ENCODE results near the gene SENP8.
"Not testable (repeated sequence)": the region's sequence is repeated elsewhere in the genome, so short reads cannot be mapped to it uniquely, and the experiment has no call there.

Gene SENP8

GRCh38 chr15:72118017-72118978 is at the start of gene SENP8, which contains the start of gene MYO9A:
SENP8 (plus strand) TSS chr15:72118403; CDS start chr15:72139624, 21,221 bp downstream.
MYO9A (minus strand) TSS chr15:72118150; CDS start chr15:72046563, 71,587 bp downstream.
- DNase-seq = peak; percentile 99 to 100 (median 100)

DNA sequence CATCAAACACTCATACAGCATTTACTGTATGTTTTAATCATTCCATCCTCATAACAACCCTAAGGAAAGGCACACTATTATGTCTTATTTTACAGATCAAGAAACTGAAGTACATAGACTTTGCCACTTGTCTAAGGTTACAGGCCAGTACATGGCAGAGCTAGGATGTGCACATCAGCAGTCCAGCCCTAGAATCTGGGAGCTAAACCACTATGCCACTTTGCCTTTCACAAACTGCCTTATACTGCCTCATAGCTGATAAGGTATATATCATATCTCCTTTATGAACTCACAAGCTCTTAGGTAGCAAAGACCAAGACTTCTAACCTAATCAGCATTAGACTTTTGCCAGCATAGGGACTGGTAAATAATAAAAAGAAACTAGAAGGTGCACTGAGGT is 49.3 kb upstream of the SENP8 start:
- no peak for DNase-seq

GRCh38 chr15:72070817-72071447 is 47.3 kb upstream of the SENP8 start:
- no peak for DNase-seq

DNA sequence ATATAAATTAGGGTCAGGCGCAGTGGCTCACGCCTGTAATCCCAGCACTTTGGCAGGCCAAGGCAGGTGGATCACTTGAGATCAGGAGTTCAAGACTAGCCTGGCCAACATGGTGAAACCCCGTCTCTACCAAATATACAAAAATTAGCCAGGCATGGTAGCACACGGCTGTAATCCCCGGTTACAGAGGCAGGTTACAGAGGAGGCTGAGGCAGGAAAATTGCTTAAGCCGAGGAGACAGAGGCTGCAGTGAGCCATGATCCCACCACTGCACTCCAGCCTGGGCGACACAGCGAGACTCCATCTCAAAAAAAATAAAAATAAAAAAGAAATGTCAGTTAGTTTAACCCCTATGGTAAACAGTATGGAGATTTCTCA is 46.8 kb upstream of the SENP8 start:
- DNase-seq = not testable (repeated sequence)

DNA sequence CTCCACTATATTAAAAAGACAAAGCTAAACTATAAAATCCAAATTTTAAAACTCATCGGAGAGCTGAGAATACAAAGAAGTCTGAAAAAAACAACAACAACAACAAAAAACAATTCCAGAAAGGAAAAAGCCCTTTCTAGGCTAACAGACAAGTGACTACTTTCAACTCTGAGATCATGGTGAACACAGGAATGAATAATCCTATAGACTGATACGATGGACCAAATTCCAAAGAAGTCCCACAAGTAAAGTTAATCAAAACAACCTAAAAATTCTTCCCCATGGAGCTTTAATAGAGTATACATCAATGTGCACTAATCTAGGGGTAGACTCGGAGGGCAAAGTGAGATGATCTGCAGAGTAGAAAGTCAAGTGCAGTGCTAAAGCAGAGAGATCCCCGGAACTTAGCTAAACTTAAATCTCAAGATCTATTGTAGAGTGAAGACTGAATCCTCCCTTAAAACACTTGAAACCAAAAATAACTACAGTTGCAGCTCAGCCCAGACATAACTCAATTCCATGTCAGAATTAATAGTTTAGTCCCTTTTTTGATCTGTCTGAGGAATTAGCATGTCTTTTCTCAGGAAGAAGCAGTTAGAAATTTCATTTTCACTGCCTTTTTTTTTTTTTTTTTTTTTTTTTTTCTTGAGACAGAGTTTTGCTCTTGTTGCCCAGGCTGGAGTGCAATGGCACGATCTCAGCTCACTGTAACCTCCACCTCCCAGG is 43.7 kb upstream of the SENP8 start:
- no peak for DNase-seq

DNA sequence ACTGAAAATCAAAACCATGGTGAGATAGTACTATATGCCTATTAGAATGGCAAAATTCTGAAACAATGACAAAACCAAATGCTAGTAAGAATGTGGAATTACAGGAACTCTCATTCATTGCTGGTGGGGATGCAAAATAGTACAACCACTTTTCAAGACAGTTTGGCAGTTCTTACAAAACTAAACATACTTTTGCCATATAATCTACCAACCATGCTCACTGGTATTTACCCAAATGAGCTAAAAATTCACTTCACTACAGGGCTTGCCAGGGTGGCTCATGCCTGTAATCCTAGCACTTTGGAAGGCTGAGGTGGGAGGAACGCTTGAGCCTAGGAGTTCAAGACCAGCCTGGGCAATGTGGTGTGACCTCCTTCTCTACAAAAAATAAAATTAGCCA is 40.3 kb upstream of the SENP8 start:
- DNase-seq = no peak

- DNase-seq = no peak
These were observed 39.3 kb upstream of the SENP8 start for GRCh38 chr15:72078887-72079286.

GRCh38 chr15:72082176-72082575 is 36.0 kb upstream of the SENP8 start:
- no peak for DNase-seq

GRCh38 chr15:72086010-72086697 is 32.0 kb upstream of the SENP8 start:
- DNase-seq = no peak

DNA sequence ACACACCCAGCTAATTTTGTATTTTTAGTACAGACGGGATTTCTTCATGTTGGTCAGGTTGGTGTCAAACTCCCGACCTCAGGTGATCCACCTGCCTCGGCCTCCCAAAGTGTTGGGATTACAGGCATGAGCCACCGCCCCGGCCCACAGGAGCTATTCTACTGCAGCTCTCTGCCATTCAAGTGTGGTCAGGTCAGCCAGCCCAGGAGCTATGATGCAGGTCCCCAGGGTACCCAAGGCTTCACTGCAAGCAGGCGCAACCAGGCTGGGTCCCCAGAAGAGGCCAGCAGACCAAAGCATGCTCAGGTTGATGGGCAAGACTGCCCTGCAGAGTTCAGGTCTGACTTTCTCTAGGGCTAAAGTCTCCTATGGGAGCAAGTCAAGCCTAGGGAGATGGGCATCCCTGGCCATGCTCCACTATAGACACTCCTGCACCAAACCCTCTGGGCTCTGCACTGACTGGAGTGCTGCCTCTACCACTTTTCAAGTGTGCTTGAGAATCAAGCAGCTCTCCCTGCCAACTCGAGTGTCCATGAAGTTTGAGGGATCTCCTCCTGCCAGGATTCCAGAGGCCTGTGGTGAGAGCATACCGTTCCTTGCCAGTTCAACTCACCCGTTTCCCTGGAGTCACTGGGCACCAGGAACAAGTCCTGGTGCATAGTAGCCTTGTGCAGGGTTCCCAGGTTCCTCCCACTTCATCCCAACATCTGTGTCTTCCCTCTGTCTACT is 31.1 kb upstream of the SENP8 start:
- no peak for DNase-seq

DNA sequence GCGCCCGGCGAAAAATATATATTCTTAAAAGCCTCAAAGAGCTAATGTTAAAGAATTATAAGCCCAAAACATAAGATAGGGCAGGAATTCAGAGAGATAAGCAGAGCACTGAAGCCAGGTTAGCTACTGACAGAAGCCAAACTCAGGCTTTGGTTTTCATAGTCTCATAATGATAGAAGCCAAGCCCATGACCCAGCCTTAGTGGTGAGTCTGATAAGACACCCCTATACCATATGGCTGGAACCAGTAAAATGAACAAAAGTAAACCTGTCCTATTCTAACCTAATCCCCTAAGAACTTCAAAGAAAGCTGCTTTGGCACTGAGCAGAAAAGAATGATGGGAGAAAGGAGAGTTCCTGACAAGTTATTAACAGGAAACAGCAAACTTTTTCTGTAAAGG is 26.2 kb upstream of the SENP8 start:
- no peak for DNase-seq

DNA sequence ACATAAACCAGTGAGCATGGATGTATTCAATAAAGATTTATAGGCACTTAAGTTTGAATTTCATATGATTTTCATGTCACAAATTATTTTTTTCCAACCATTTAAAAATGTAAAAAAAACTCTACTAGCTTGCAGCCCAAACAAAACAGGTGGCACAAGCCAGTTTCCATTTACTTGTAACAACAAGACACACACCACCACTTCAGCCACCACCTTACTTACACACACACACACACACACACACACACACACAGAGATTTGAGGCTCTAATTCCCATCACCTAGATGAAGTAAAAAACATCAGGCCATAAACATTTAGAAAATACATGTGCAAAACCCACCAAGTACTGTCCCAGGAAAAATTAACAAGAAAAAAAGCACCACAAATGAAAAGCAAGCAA is 25.5 kb upstream of the SENP8 start:
- DNase-seq = no peak

- DNase-seq = no peak
These were observed 21.4 kb upstream of the SENP8 start for GRCh38 chr15:72096796-72097195.

DNA sequence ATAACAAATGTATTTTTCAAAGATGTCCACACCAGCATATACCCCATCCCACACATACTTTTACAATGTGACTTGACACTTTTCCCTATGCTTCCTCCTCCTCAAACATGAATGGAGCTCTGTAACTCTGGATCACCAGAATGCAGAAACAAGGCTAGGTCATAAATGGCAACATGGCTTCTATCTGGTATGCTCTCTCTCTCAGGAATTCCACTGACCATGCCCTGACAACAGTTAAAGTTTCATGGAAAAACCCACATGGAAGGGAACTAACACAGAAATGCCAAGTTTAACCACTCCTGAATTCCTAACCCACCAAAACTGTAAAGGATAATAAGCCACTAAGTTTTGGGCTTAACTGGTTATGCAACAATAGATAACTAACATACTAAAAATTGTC is 20.2 kb upstream of the SENP8 start:
- DNase-seq = no peak

DNA sequence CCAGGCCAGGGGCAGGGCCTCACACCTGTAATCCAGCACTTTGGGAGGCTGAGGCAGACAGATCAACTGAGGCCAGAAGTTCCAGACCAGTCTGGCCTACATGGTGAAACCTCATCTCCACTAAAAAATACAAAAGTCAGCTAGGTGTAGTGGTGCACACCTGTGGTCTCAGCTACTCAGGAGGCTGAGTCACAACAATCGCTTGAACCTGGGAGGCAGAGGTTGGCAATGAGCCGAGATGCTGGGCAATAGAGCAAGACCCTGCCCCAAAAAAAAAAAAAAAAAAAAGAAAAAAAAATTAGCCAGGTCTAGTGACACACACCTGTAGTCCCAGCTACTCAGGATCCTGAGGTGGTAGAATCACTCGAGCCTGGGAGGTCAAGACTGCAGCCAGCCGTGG is 19.0 kb upstream of the SENP8 start:
- no peak for DNase-seq

GRCh38 chr15:72100551-72100950 is 17.7 kb upstream of the SENP8 start:
- DNase-seq = not testable (repeated sequence)

DNA sequence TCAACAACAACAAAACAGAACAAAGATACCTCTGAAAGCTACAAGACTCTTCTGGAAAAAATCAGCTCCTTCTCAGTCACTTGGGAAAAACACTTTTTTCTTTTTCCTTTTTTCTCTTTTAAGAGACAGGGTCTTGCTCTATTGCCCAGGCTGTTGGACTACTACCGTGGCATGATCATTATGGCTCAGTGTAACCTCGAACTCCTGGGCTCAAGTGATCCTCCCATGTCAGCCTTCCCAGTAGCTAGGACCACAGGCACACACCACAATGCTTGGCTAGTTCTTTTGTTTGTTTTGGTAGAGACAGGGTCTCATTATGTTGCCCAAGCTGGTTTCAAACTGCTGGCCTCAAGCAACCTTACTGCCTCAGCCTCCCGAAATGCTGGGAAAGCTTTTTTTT is 13.1 kb upstream of the SENP8 start:
- no peak for DNase-seq

GRCh38 chr15:72106068-72106467 is 12.1 kb upstream of the SENP8 start:
- no peak for DNase-seq

DNA sequence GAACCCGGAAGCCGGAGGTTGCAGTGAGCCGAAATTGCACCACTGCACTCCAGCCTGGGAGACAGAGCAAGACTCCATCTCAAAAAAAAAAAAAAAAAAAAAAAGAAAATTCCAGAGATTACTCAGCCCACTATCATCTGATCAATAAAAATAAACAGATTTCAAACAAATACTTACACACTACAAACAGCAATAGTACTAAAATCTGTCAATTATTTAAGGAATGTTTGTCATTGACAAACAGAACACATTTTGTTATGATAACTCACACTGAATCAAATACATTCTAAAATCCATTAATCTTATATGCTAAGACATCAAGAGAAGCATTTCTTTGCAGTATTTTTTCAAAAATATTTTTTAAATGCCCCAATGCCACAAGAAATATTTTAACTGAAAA is 7.8 kb upstream of the SENP8 start:
- DNase-seq = no peak

- no peak for DNase-seq
These were observed 6.1 kb upstream of the SENP8 start for GRCh38 chr15:72112116-72112515.

DNA sequence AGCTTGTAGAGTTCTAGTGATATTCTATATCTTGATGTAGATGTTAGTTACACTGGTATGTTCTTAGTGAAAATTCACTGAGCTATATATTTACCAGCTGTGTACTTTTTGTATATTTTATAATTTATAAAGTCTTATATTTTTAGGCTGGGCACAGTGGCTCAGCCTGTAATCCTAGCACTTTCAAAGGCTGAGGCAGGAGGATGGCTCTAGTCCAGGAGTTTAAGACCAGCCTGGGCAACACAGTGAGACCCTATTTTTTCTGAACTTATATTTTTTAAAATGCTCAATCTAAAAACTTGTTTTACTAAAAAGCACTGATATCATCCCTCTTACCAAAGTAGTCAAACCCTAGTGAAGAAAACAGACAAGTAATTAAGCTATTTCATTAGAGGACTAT is 5.4 kb upstream of the SENP8 start:
- no peak for DNase-seq

- no peak for DNase-seq
These were observed 4.7 kb upstream of the SENP8 start for GRCh38 chr15:72113347-72114031.

All from suppressor macrophage treated with lipopolysaccharide for 1 hour (primary cell).